EL (cell line): ENCODE data around the gene RASGRF1.
"Not testable (repeated sequence)": the region's sequence is repeated elsewhere in the genome, so short reads cannot be mapped to it uniquely, and the experiment has no call there.

ENCODE experiments used
- DNase-seq: peaks from one replicate; pipeline ENCODE4 v3.0.0-alpha.2; 2016

The RASGRF1 gene

GRCh38 chr15:79090487-79091203 lies at the start of gene RASGRF1:
TSS of gene RASGRF1 (minus strand) at chr15:79090780. CDS start at chr15:79090498, 282 bp downstream.
- DNase-seq: no peak

DNA sequence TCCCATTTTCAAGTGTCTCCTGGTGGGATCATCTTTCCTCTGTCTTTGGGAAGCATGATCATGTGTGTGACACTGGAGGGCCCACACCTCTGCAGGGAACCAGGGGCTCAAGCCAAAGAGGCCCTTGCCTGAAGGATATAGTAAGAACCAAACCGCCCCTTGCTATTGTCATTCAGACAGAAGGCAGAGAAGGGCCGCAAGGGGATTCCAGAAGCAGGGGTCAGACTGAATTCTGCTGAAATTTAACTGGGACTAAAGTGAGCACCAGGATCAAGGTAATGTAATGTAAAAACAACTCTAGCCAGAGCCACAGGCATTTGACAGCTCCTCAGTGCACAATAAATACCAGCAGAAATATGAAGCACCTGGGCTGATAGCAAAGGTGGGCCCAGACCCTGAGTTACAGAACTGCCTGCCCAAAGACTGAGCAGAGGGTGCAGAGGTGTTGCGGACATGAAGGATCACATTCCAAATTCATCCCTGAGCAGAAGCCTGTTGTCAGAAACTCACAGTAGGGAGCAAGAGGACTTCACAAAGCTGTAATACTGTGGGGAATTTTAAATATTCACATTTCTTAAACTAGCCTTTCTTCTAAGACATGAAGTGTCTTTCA lies 46.0 kb upstream of the RASGRF1 start:
- DNase-seq: no peak

DNA sequence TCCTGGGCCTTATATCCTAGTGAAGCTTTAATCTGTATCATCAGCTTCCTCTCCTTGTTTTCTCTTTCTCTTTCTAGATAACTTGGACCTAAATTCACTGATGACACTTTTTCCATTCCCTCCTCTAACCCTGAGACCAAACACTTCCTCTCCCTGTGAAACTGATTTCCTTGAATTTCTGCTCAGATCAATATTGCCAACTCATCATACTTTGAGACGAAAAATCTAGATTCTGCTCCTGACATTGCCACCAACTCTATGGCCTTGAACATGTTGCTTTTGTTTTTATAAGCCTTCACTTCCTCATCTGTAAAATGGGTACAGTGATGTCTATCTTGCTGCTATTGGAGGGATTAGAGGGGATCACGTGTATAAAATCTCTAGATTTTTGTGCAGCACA lies 42.7 kb upstream of the RASGRF1 start:
- no peak for DNase-seq

DNA sequence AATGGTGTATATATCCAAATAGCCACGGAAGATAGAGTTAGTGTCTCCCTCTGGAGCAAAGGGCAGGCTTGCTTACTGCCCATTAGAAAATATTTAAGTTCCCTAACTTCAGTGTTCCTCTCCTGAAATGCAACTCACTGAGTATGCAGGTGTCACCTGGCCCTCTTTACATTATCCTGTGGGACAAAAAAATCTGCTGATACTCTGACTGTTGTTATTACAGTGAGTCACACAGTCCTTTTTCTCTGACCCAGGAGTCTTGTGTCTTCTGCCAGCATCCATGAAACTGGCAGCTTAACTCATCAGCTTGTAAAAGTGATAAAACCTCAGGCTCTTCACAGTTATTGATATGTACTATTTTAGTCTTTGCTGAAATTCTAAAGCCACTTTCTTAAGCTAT lies 42.2 kb upstream of the RASGRF1 start:
- DNase-seq: no peak

DNA sequence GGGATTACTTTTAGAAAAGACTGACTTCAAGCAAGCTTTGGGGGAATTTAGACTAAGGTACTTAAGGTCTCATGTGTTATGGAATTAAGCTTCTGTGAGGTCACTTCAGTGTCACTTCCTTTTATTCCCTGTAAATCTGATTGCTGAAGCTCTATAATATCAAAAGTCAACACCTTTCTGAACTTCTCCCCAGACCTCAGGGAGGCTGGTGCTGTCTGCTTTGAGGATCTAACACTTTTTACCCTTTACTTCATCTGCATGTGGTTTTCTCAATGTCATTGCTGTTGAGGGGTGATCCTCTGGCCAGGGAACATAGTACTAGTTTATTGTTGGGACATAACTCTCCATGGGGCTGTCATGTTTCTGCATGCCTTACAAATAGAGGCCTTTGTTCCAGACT lies 41.8 kb upstream of the RASGRF1 start:
- DNase-seq: no peak

DNA sequence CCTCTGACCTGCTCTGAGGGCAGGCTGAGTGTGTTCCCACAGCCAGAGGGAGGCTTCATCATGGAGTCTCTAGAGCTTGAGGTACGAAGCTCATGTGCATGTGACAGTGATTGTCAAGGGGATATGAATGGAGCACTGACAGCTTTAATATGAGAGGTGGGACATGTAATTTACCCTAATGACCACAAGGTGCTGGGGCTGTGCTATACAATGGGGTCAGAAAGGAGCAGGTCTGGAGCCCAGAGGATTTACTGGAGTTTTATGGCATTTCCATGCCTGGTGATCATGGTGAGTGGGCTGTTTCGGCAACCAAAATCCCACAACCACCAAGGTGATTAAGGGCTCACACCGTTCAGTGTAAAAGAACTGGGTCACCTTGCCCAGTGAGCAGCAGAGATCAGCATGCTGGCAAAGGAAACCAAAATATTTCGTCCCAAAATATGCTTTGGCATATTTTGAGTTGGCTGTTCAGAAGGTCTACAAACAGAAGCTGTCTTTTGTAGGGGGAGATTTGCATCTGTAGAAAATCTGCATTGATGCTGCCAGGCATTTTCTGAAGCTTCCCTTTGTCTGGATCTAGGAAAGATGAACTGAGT lies 40.1 kb upstream of the RASGRF1 start:
- no peak for DNase-seq

DNA sequence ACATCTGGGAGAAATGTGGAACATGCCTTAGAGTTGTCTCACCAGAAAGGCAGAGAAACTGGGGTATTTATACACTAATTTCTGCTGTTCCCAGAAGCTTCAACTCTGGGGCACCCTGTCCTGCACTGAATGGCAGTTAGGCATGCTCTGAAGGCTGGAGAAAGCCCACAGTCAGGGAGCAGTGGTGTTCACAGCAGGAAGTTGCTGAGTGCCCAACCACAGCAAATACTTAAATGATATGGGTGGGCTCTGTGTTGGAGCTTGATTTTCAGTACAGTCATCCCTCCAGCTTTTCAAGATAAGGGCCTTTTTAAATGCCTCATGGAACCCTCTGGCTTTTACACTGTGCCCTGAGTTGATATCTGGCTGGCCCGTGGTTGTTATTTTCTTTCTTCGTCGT lies 38.7 kb upstream of the RASGRF1 start:
- DNase-seq: no peak

GRCh38 chr15:79128556-79128955 lies 38.0 kb upstream of the RASGRF1 start:
- DNase-seq: no peak

GRCh38 chr15:79124388-79124787 lies 33.8 kb upstream of the RASGRF1 start:
- no peak for DNase-seq

- no peak for DNase-seq
Observed at GRCh38 chr15:79122991-79123390, 32.4 kb upstream of the RASGRF1 start.

DNA sequence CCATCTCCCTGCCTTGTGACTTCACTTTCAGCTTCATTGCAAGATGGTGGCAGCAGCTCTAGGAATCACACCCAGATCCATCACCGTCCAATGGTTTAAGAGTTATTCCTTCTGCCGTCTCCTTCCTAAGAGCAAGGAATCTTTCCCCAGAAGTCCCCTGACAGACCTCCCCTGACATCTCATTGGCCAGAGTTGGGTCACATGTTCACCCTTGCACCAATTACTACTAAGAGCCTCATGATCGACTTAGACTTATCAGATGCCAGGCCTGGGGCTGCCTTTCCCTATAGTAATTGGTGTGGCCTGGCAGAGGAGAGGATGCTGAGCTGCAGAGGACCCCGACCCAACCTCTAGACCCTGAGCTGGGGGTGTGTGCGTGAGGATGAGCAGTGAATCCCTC lies 31.8 kb upstream of the RASGRF1 start:
- DNase-seq: no peak

GRCh38 chr15:79121571-79121970 lies 31.0 kb upstream of the RASGRF1 start:
- DNase-seq: no peak

DNA sequence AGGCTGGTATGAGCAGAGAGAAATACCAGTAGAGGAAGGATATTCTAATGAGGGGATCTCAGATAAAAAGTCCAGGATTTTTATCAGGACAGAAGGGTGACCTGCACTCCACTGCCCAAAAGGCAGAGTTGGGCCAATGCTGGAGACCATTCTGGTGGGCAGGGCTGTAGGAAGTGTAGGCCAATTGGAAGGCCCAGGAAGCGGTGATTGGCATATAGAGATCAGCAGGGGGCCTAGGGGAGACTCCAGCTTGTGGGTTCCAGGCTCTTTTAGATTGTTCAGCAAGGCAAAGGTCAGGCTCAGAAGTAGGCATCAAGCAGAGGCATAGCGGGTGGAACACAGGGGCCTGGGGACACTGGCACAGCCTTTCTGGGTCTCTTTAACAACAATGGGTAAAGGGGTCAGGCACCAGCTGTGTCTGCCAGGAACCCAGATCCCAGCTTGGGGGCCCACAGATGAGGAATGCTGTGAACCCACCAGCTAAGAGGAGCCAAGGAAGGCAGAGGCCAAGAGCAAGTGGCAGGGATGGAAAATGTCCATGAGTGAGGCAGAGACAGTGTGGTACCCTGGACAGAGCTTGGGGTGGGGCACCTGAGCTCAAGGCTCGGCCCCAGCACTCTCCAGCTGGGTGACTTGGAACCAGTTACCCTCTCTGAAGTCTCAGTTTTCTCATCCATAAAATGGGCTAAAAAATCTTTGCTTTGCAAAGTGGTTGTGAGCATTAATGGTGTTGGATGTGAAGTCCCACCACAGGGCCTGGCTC lies 27.0 kb upstream of the RASGRF1 start:
- DNase-seq: no peak

GRCh38 chr15:79116771-79117170 lies 26.2 kb upstream of the RASGRF1 start:
- no peak for DNase-seq

DNA sequence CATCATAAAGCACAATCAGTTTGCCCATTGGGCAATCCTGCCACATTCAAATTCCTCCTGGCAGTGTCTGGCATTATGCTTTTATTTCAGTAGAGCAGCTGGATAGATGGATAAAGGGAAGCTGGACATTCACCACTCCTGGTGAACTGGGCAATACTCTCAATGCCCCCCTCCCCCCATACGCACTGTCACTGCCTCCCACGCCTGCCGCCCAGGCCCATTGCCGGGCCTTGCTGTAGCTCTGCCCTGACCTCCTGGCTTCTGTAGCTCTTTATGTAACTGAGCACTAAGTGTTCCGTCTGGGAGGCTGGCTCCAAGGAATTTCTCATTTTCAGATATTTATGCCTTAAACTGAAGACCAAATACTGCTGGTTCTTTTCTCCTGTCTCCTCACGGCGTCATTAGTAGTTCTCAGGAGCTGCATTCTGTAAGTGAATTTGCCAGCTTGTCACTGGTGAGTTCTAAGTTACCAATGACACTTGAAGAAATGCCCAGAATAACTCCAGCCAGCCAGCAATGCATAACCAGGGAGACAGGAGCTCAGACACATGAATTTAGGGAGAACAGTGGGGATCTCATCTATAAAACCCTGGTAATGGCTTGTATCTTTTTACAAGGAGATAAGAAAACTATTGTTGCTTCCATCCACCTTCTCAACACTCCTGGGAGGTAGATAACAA lies 25.5 kb upstream of the RASGRF1 start:
- DNase-seq: no peak

- no peak for DNase-seq
Observed at GRCh38 chr15:79113831-79114230, 23.3 kb upstream of the RASGRF1 start.

- not testable (repeated sequence) for DNase-seq
Observed at GRCh38 chr15:79111404-79111803, 20.8 kb upstream of the RASGRF1 start.

DNA sequence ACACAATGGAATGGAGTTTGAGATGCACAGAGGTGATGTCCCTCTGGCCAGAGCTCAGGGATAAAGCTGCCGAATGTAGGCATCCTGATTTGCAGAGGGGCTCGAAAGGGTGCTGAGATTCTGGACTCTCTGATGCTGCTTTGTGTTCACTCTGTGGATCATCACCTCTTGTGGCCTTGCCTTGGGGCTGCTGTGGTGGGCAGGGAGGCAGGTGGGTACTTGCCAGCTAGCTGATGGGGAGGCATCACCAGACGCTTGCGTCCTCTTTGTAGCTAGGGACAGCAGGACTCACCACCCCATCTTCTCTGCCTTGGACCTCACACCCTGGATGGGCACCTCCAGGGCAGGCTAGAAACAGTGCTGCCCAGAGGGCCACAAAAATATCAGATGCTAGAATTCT lies 14.6 kb upstream of the RASGRF1 start:
- no peak for DNase-seq

- no peak for DNase-seq
Observed at GRCh38 chr15:79102595-79102994, 12.0 kb upstream of the RASGRF1 start.

DNA sequence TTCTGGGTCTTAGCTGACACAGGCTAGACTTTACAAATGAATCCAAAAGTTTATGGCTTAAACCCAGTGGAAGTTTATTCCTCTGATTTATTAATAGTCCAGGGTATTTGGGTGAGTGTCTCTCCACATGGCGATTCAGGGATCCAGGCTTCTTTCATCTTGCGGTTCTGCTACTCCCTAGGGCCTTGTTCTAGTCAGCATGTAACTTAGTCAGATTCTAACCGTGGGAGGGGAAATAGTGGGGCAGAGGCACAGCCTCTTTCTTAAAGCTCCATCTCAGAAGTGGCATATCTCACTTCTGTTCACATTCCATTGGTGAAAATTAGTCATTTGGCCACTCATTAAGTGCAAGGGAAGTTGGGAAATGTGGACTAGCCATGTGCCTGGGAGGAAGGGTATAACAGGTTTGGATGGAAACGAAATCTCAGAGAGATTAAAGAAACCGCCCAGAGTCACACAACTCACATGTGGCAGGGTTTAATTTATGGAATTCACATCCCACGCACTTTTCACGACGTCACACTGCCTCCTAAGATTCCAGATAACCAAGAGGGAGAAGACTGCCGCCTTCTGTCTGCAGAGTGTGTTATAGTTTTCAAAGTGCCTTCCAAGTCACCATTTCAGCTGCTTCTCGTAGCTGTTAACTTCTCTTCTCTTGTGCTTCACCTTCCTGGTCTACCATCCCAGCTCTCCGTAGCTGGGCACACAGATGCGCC lies 11.4 kb upstream of the RASGRF1 start:
- DNase-seq: no peak

DNA sequence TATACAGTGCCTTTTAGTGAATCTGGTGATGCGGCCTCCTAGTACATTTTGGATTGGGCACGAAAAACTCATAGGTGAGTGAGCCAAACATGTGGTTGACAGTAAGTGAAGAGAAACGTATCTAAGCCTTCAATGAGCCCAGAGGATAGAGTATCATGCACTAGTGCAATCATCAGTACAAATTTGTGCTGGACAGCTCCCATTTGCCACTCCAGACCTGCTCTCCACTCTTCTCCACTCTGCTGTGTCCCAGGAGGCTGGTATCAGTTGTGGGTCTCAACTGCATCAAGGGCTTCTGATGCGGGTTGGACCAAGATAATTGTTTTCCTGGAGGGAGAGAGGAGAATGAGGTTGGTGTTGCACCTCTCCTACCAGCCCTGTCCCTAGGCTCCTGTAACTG lies 9.1 kb upstream of the RASGRF1 start:
- DNase-seq: no peak

DNA sequence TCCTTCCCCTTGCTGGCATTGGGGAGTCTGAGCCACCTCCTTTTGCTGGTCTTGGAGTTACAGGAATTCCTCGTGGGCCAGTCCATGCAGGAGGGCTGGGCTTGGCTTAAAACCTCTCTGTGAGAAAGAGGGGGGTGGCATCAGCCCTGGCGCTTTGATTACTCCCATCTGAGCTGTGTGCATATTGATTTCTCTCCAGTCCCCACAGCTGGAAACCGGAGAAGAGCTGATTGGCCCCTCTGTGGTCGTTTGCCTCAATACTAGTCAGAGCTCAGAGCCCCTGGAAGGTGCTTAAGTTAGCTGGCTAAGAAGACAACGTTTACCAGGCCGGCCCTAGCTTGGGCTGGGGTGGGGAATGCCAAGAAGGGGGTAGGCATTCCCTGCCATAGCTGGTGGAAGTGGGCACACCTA lies 4.0 kb upstream of the RASGRF1 start:
- no peak for DNase-seq
